GM19239 (cell line): ENCODE measurements around the gene ACAD10.
"Not testable (repeated sequence)": the region's sequence is repeated elsewhere in the genome, so short reads cannot be mapped to it uniquely, and the experiment has no call there.

Experiments
- DNase-seq: peaks from one replicate; pipeline ENCODE4 v3.0.0; 2011; ENCODE audit warnings: low spot score; ENCODE audit not compliant: insufficient read length
- FAIRE-seq: peaks from 2 replicates; lab custom pipeline; 2011; peaks lifted over from hg19 to GRCh38; lab: Jason Lieb, UNC

The ACAD10 gene

GRCh38 chr12:111685322-111685810, 487 bp upstream of the ACAD10 start:
- DNase-seq (no peak), FAIRE-seq (no peak)

DNA sequence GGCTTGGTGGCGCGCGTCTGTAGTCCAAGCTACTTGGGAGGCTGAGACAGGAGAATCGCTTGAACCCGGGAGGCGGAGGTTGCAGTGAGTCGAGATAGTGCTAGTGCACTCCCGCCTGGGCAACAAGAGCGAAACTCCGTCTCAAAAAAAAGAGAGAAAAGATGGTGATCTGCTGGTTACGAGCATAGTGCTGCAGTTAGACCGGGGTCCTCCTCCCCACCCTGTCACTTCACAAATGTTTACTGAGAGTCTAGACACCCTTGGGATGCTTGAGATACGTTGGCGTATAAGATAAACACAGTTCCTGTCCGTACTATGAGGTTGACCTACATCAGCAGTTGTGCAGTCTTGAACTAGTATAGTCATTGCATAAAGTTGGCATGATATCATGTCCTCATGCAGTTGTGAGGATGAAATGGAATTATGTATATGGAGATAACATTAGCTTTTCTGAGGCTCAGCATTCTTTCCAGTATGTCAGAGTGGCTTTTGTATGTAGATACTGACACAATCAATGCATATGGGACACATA, 787 bp downstream of the ACAD10 start:
- FAIRE-seq = no peak

GRCh38 chr12:111687255-111687654, 1.4 kb downstream of the ACAD10 start:
- DNase-seq (peak; percentile 30), FAIRE-seq (no peak)

More for the DNA sequence above, 787 bp downstream of the ACAD10 start:
- DNase-seq = no peak

- DNase-seq (no peak), FAIRE-seq (no peak)
Measured at GRCh38 chr12:111687952-111688351, 2.1 kb downstream of the ACAD10 start.

GRCh38 chr12:111691262-111691661, 5.4 kb downstream of the ACAD10 start:
- DNase-seq (no peak), FAIRE-seq (no peak)

DNA sequence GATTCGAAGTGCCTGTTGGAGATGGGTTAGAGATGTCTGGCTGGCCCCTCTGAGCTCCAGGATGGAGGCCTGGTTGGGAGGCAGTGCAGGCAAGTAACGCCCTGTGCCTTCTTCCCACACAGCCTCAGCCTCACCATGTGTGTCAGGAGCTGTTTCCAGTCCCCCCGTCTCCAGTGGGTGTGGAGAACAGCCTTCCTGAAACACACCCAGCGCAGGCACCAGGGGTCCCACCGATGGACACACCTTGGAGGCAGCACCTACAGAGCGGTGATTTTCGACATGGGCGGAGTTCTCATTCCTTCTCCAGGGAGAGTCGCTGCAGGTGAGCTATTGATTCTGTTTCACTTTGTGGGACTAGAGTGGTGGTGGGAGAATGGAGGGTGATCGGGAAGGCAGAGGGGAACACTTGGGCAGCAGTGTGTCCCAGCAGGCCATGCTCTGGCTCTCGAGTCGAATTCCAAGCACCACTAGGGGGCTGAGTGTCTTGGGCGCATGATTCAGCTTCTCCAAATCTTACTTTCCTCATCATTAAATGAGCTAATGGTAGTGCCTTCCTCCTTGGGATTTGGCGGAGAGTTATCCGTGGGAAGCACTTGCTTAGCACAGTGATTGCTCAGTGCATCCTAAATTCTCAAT, 6.8 kb downstream of the ACAD10 start:
- no peak for FAIRE-seq
- DNase-seq = no peak

- DNase-seq = no peak
- FAIRE-seq = no peak
Measured at GRCh38 chr12:111693818-111694217, 8.0 kb downstream of the ACAD10 start.

DNA sequence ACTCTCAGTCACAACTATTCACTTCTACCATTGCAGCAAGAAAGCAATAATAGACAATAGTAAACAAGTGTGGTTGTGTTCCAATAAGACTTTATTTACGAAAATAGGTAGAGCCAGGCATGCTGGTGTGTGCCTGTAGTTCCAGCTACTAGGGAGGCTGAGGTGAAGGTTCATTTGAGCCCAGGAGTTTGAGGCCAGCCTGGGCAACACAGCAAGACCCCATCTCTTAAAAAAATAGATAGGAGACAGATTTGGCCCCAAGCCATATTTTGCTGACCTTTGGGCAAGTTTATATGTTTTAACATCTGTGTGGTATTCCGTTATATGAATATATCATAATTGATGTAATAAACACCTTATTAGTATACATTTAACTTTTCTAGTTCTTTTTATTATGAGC, 14.1 kb downstream of the ACAD10 start:
- FAIRE-seq = no peak

GRCh38 chr12:111705672-111706071, 19.8 kb downstream of the ACAD10 start:
- no peak for FAIRE-seq
- DNase-seq = no peak

More for the DNA sequence above, 14.1 kb downstream of the ACAD10 start:
- DNase-seq = no peak

- FAIRE-seq = no peak
- no peak for DNase-seq
Measured at GRCh38 chr12:111706145-111706544, 20.3 kb downstream of the ACAD10 start.

- DNase-seq = no peak
- FAIRE-seq = no peak
Measured at GRCh38 chr12:111715279-111715678, 29.4 kb downstream of the ACAD10 start.

DNA sequence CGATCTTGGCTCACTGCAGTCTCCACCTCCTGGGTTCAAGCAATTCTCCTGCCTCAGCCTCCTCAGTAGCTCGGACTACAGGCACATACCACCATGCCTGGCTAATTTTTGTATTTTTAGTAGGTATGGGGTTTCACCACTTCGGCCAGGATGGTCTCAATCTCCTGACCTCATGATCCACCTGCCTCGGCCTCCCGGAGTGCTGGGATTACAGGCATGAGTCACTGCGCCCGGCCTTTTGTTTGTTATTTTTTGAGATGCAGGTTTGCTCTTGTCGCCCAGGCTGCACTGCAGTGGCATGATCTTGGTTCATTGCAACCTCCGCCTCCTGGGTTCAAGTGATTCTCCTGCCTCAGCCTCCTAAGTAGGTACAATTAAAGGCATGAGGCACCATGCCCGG, 33.5 kb downstream of the ACAD10 start:
- DNase-seq = not testable (repeated sequence)

GRCh38 chr12:111720457-111720856, 34.6 kb downstream of the ACAD10 start:
- no peak for FAIRE-seq
- DNase-seq = no peak

More for the DNA sequence above, 33.5 kb downstream of the ACAD10 start:
- FAIRE-seq = not testable (repeated sequence)

DNA sequence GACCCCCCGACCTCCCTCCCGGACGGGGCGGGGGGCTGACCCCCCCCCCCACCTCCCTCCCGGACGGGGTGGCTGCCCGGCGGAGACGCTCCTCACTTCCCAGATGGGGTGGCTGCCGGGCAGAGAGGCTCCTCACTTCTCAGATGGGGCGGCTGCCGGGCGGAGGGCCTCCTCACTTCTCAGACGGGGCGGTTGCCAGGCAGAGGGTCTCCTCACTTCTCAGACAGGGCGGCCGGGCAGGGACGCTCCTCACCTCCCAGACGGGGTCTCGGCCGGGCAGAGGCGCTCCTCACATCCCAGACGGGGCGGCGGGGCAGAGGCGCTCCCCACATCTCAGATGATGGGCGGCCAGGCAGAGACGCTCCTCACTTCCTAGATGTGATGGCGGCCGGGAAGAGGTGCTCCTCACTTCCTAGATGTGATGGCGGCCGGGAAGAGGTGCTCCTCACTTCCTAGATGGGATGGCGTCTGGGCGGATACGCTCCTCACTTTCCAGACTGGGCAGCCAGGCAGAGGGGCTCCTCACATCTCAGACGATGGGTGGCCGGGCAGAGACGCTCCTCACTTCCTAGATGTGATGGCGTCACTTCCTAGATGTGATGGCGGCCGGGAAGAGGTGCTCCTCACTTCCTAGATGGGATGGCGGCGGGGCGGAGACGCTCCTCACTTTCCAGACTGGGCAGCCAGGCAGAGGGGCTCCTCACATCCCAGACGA, 38.0 kb downstream of the ACAD10 start:
- FAIRE-seq, DNase-seq: not testable (repeated sequence)

GRCh38 chr12:111728795-111729194, 42.9 kb downstream of the ACAD10 start:
- FAIRE-seq (no peak), DNase-seq (no peak)

DNA sequence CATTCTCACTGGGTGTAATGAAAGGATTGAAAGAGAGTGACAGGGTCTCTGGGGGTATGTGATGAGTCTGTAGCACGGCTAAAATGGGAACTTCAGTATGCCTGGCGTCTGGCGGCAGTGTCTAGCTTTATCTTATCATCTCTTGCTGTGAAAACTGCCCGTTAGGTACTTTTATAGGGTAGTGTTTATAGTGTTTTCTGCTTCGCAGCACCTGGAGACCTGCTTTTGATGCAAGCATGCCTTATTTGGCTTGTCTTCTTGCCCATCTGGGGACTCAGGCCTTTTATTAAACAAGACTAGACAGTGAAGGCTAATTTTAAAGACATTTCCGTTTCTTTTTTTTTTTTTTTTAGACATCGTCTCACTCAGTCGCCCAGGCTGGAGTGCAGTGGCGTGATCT, 44.6 kb downstream of the ACAD10 start:
- no peak for DNase-seq
- no peak for FAIRE-seq

DNA sequence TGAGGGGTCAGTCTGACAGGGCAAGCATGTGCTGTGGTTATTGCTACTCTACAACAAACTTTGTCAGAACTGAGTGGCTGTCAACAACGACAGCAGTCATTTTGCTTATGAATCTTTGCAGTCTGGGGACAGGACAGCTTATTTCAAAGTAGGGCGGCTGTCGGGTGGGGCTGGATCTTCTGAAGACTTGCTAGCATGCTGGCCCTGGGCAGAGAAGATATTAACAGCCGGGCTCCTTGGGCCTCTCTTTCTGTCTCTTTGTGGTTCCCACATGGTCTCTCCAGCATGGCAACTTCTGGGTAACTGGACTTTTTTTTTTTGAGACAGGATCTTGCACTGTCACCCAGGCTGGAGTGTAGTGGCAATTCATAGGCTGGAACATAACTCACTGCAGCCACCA, 46.9 kb downstream of the ACAD10 start:
- DNase-seq (no peak), FAIRE-seq (no peak)

- FAIRE-seq = no peak
Measured at GRCh38 chr12:111733340-111733915, 47.6 kb downstream of the ACAD10 start.

GRCh38 chr12:111739524-111739923, 53.7 kb downstream of the ACAD10 start:
- DNase-seq, FAIRE-seq: not testable (repeated sequence)

More at GRCh38 chr12:111733340-111733915, 47.6 kb downstream of the ACAD10 start:
- no peak for DNase-seq

DNA sequence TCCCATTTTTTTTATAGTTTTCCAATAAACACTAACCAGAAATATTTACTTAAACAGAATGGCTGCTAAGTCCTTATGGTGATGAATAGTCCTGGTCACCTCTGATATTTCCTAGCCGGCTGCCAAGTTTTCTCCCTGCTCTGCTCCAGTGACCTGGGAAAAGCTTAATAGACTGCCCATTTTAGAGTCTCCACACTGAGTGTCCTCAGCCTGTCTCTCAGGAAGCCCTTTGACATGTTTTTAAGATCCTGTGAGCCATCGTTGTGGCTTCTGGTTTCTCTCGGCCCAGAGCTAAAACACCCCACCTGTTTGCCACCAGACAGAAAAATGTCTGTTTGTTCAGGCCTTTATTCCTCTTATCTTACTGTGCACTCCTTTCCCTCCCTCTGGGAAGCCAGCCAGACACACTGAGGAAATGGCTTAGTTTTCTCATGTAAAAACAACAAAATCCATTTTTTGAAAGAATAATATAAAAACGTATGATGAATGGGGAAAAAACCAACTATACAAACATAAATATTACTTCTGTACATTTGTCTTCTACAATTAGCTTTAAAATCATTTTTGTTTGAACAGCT, 55.5 kb downstream of the ACAD10 start:
- DNase-seq (no peak), FAIRE-seq (no peak)

DNA sequence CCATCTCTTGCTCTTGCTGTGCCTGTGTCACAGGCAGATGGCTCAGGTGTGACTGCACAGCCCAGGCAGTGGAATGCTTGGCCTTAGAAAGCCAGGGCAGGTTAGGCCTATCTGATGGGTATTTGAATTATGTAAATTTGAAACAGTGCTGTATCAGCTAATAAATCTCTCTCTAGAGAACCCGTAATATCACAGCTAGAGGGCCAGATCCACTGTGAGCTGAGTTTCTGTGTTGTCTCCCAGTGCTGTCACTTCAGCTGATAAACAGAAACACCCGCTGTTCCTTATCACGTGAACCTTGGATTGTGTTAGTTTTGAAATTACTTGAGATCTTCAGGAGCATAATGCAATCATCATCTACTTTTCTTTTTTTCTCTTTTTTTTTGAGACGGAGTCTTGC, 59.4 kb downstream of the ACAD10 start:
- no peak for DNase-seq
- no peak for FAIRE-seq
